Measurements from ENCODE around the gene UGT2B11.
"Not testable (repeated sequence)": the region's sequence is repeated elsewhere in the genome, so short reads cannot be mapped to it uniquely, and the experiment has no call there.

UGT2B11 gene

GRCh38 chr4:69210911-69211310, 3.6 kb downstream of the UGT2B11 start:
- H3K4me1 ChIP-seq (ENCODE audit: low read length) = no peaks in the 10 kb centered on the region
- H4K20me1 ChIP-seq (ENCODE audit: insufficient read depth, low read length) = no peaks in the 10 kb centered on the region
- no peak overlapping the region for H3K4me2 ChIP-seq (ENCODE audit: low read depth, low read length)
- H2AFZ ChIP-seq (ENCODE audit: low read length) = no peak overlapping the region
- no peaks in the 10 kb centered on the region for H3K27me3 ChIP-seq (replicated peaks; ENCODE audit: insufficient read depth, low read length)
- H3F3A ChIP-seq (ENCODE audit: insufficient read depth, low read length) = no peaks in the 10 kb centered on the region
- H3K4me3 ChIP-seq (ENCODE audit: low read length) = no peak overlapping the region
- H3K9ac ChIP-seq (ENCODE audit: low read length) = no peak overlapping the region
- H3K36me3 ChIP-seq (replicated peaks; ENCODE audit: insufficient read depth, low read length) = no peaks in the 10 kb centered on the region
- no peak for TF ChIP-seq CTCF (IDR thresholded peaks at IDR 0.05; ENCODE audit: low read length)
- no peak for TF ChIP-seq EZH2phosphoT487 (IDR thresholded peaks at IDR 0.05; ENCODE audit: low read length)
- no peak for TF ChIP-seq EZH2 (optimal IDR thresholded peaks at IDR 0.05; ENCODE audit: low read depth, low read length)
- DNase-seq = no peak
- H3K79me2 ChIP-seq (ENCODE audit: low read length) = no peaks in the 10 kb centered on the region
- no peaks in the 10 kb centered on the region for H3K9me3 ChIP-seq (replicated peaks; ENCODE audit: insufficient read depth, low read length)
- no peak overlapping the region for H3K27ac ChIP-seq (ENCODE audit: low read length)
- H3K9me2 ChIP-seq (replicated peaks; ENCODE audit: insufficient read depth, low read length) = no peaks in the 10 kb centered on the region

- not testable (repeated sequence) for H3K9me3 ChIP-seq (replicated peaks; ENCODE audit: insufficient read depth, low read length); H3K9ac ChIP-seq (ENCODE audit: low read length); H3K4me1 ChIP-seq (ENCODE audit: low read length); H3K27ac ChIP-seq (ENCODE audit: low read length); H2AFZ ChIP-seq (ENCODE audit: low read length); H3K36me3 ChIP-seq (replicated peaks; ENCODE audit: insufficient read depth, low read length); H3K9me2 ChIP-seq (replicated peaks; ENCODE audit: insufficient read depth, low read length); H3K27me3 ChIP-seq (replicated peaks; ENCODE audit: insufficient read depth, low read length); H3K4me3 ChIP-seq (ENCODE audit: low read length); DNase-seq; H3K4me2 ChIP-seq (ENCODE audit: low read depth, low read length); H3K79me2 ChIP-seq (ENCODE audit: low read length); H4K20me1 ChIP-seq (ENCODE audit: insufficient read depth, low read length); H3F3A ChIP-seq (ENCODE audit: insufficient read depth, low read length)
Measured at GRCh38 chr4:69198506-69198905, 16.0 kb downstream of the UGT2B11 start.

GRCh38 chr4:69196209-69196965, 18.2 kb downstream of the UGT2B11 start:
- Histone ChIP-seq H3K27me3 (replicated peaks; ENCODE audit: insufficient read depth, low read length) (no peaks in the 10 kb centered on the region), H3K9ac (ENCODE audit: low read length) (no peak overlapping the region), H4K20me1 (ENCODE audit: insufficient read depth, low read length) (no peaks in the 10 kb centered on the region), H3F3A (ENCODE audit: insufficient read depth, low read length) (no peaks in the 10 kb centered on the region), H3K4me1 (ENCODE audit: low read length) (no peaks in the 10 kb centered on the region), H3K4me2 (ENCODE audit: low read depth, low read length) (no peak overlapping the region), H3K36me3 (replicated peaks; ENCODE audit: insufficient read depth, low read length) (no peaks in the 10 kb centered on the region), H3K9me2 (replicated peaks; ENCODE audit: insufficient read depth, low read length) (no peaks in the 10 kb centered on the region), H2AFZ (ENCODE audit: low read length) (no peak overlapping the region), H3K79me2 (ENCODE audit: low read length) (no peaks in the 10 kb centered on the region), H3K27ac (ENCODE audit: low read length) (no peak overlapping the region), H3K9me3 (replicated peaks; ENCODE audit: insufficient read depth, low read length) (no peaks in the 10 kb centered on the region), H3K4me3 (ENCODE audit: low read length) (no peak overlapping the region)
- TF ChIP-seq CTCF (IDR thresholded peaks at IDR 0.05; ENCODE audit: low read length) (no peak), EZH2 (optimal IDR thresholded peaks at IDR 0.05; ENCODE audit: low read depth, low read length) (no peak), EZH2phosphoT487 (IDR thresholded peaks at IDR 0.05; ENCODE audit: low read length) (no peak)
- no peak for DNase-seq

- no peak overlapping the region for H3K9ac ChIP-seq (ENCODE audit: low read length)
- no peaks in the 10 kb centered on the region for H3K4me1 ChIP-seq (ENCODE audit: low read length)
- no peak overlapping the region for H3K27ac ChIP-seq (ENCODE audit: low read length)
- H3K9me2 ChIP-seq (replicated peaks; ENCODE audit: insufficient read depth, low read length) = no peaks in the 10 kb centered on the region
- H2AFZ ChIP-seq (ENCODE audit: low read length) = no peak overlapping the region
- H4K20me1 ChIP-seq (ENCODE audit: insufficient read depth, low read length) = no peaks in the 10 kb centered on the region
- H3K27me3 ChIP-seq (replicated peaks; ENCODE audit: insufficient read depth, low read length) = no peaks in the 10 kb centered on the region
- no peak overlapping the region for H3K4me3 ChIP-seq (ENCODE audit: low read length)
- H3K79me2 ChIP-seq (ENCODE audit: low read length) = no peaks in the 10 kb centered on the region
- no peaks in the 10 kb centered on the region for H3F3A ChIP-seq (ENCODE audit: insufficient read depth, low read length)
- no peak overlapping the region for H3K4me2 ChIP-seq (ENCODE audit: low read depth, low read length)
- DNase-seq = no peak
- no peaks in the 10 kb centered on the region for H3K36me3 ChIP-seq (replicated peaks; ENCODE audit: insufficient read depth, low read length)
- no peak for TF ChIP-seq CTCF (IDR thresholded peaks at IDR 0.05; ENCODE audit: low read length)
- TF ChIP-seq EZH2phosphoT487 (IDR thresholded peaks at IDR 0.05; ENCODE audit: low read length) = no peak
- no peak for TF ChIP-seq EZH2 (optimal IDR thresholded peaks at IDR 0.05; ENCODE audit: low read depth, low read length)
- no peaks in the 10 kb centered on the region for H3K9me3 ChIP-seq (replicated peaks; ENCODE audit: insufficient read depth, low read length)
Measured at GRCh38 chr4:69194166-69194565, 20.4 kb downstream of the UGT2B11 start.

GRCh38 chr4:69191905-69192304, 22.6 kb downstream of the UGT2B11 start:
- DNase-seq; H3K4me3 ChIP-seq (ENCODE audit: low read length); H2AFZ ChIP-seq (ENCODE audit: low read length); H3K27ac ChIP-seq (ENCODE audit: low read length); H3K4me2 ChIP-seq (ENCODE audit: low read depth, low read length); H3K9me2 ChIP-seq (replicated peaks; ENCODE audit: insufficient read depth, low read length); H3K9ac ChIP-seq (ENCODE audit: low read length); H3K4me1 ChIP-seq (ENCODE audit: low read length); H4K20me1 ChIP-seq (ENCODE audit: insufficient read depth, low read length); H3F3A ChIP-seq (ENCODE audit: insufficient read depth, low read length); H3K36me3 ChIP-seq (replicated peaks; ENCODE audit: insufficient read depth, low read length); H3K79me2 ChIP-seq (ENCODE audit: low read length); H3K9me3 ChIP-seq (replicated peaks; ENCODE audit: insufficient read depth, low read length); H3K27me3 ChIP-seq (replicated peaks; ENCODE audit: insufficient read depth, low read length): not testable (repeated sequence)
